Activated CD4-positive, alpha-beta T cell treated with anti-CD3 and anti-CD28 coated beads, Interleukin-2, amount 50 U/mL, for 48 hours (primary cell): ENCODE results near the gene BEGAIN.

Experiments used
- DNase-seq, 2 experiments: peaks; one replicate each; pipeline ENCODE4 v3.0.0-alpha.2; 2020

The BEGAIN gene

GRCh38 chr14:100581228-100582145 lies 5.7 kb downstream of the BEGAIN start:
- DNase-seq = no peak

- no peak for DNase-seq
Observed at GRCh38 chr14:100580316-100581227, 6.6 kb downstream of the BEGAIN start.

GRCh38 chr14:100578552-100578951 lies 8.7 kb downstream of the BEGAIN start:
- no peak for DNase-seq

GRCh38 chr14:100577986-100578431 lies 9.2 kb downstream of the BEGAIN start:
- no peak for DNase-seq

- DNase-seq = no peak
Observed at GRCh38 chr14:100577321-100577985, 9.8 kb downstream of the BEGAIN start.

- no peak for DNase-seq
Observed at GRCh38 chr14:100576091-100577085, 10.8 kb downstream of the BEGAIN start.

GRCh38 chr14:100575266-100575995 lies 11.8 kb downstream of the BEGAIN start:
- DNase-seq = no peak

- no peak for DNase-seq
Observed at GRCh38 chr14:100574642-100575031, 12.6 kb downstream of the BEGAIN start.

- DNase-seq = no peak
Observed at GRCh38 chr14:100573757-100574641, 13.2 kb downstream of the BEGAIN start.

- DNase-seq = no peak
Observed at GRCh38 chr14:100573002-100573756, 14.0 kb downstream of the BEGAIN start.

GRCh38 chr14:100572543-100572942 lies 14.7 kb downstream of the BEGAIN start:
- DNase-seq = no peak

GRCh38 chr14:100571837-100572236 lies 15.4 kb downstream of the BEGAIN start:
- DNase-seq = no peak

- DNase-seq = no peak
Observed at GRCh38 chr14:100570726-100571454, 16.3 kb downstream of the BEGAIN start.

- no peak for DNase-seq
Observed at GRCh38 chr14:100569734-100570286, 17.4 kb downstream of the BEGAIN start.

GRCh38 chr14:100568998-100569733 lies 18.1 kb downstream of the BEGAIN start:
- DNase-seq = no peak

GRCh38 chr14:100568164-100568997 lies 18.8 kb downstream of the BEGAIN start:
- no peak for DNase-seq

GRCh38 chr14:100567877-100568163 lies 19.4 kb downstream of the BEGAIN start:
- DNase-seq = no peak
